SH-SY5Y (cell line): ENCODE measurements around the gene PRR5.

ENCODE experiments used
- GATA2 ChIP-seq: IDR thresholded peaks from 2 replicates; pipeline ENCODE4 v1.6.1; 2011; ENCODE audit warnings: mild to moderate bottlenecking, low read depth, low read length
- GATA3 ChIP-seq: IDR thresholded peaks from 2 replicates; pipeline ENCODE4 v1.6.1; 2011; ENCODE audit warnings: low read depth, mild to moderate bottlenecking, low read length, moderate library complexity

- TF ChIP-seq GATA2 (no peak), GATA3 (no peak)
Measured at GRCh38 chr22:44664149-44664548, 37.9 kb upstream of the PRR5 start.
